MV-4-11 (cell line): ENCODE results near the gene KLF1.
"Not testable (repeated sequence)": the region's sequence is repeated elsewhere in the genome, so short reads cannot be mapped to it uniquely, and the experiment has no call there.

Source experiments
- DNase-seq: peaks from one replicate; lab custom pipeline; 2025; lab: John Stamatoyannopoulos, UW

The KLF1 gene

DNA sequence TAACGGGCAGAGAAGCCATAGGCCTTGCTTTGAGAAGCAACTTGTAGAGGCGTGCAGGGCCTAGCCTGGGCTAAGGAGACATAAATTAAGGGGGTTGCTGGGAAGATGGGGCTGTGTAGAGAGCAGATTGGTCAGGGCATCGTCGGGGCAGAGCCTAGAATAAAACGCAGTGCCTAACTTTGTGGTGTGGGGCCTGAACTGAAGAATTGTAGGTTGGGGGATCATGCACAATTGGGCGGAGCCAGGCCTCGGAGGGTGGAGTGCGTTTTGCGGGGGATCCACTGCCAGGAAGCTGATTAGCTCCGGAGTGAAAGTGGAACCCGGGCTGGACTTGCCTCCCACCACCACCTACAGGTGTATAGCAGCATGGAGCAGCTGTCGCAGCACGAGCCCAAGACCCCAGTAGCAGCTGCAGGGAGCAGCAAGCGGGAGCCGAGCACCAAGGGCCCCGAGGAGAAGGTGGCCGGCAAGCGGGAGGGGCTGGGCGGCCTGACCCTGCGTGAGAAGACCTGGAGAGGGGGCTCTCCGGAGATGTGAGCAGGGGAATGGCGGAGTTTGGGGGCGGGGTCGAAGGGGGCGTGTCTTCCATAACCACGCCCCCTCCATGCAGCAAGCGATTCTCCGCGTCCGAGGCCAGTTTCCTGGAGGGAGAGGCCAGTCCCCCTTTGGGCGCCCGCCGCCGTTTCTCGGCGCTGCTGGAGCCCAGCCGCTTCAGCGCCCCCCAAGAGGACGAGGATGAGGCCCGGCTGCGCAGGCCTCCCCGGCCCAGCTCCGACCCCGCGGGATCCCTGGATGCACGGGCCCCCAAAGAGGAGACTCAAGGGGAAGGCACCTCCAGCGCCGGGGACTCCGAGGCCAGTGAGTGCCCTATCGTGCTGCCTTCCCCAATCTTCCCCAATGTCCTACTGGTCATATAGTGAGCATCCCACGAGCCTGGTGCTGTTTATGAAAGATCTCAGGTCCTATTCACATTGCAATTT, 19.6 kb downstream of the KLF1 start:
- DNase-seq, result no peak

DNA sequence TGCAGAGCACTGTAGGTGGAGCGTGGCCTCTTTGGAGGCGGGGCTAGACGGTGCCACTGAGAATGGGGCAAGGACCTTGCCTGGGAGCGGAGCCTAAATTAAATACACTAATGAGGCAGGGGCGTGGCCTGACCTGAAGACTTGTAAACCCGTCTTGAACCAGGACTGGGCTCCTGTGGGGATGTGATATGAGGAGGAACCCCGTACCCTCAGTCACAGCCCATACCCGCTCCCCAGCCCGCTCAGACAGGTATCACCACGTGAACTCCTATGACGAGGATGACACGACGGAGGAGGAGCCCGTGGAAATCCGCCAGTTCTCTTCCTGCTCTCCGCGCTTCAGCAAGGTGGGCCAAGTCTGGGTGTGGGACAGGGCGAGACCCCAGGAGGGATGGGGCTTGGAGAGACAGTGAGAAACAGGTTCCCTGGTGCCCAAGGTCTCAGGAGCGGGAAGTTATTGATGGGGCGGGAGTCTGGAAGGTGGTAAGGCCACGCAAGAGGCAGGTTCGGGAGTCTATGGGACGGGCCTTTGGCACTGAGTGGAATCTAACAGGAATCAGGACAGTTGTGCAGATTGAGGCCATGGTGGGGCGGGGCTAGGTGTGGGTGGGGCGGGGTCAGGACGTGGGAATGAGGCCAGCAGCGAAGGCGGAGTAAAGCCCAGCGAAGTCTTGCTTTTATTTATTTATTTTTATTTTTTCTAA, 20.4 kb downstream of the KLF1 start:
- no peak for DNase-seq

DNA sequence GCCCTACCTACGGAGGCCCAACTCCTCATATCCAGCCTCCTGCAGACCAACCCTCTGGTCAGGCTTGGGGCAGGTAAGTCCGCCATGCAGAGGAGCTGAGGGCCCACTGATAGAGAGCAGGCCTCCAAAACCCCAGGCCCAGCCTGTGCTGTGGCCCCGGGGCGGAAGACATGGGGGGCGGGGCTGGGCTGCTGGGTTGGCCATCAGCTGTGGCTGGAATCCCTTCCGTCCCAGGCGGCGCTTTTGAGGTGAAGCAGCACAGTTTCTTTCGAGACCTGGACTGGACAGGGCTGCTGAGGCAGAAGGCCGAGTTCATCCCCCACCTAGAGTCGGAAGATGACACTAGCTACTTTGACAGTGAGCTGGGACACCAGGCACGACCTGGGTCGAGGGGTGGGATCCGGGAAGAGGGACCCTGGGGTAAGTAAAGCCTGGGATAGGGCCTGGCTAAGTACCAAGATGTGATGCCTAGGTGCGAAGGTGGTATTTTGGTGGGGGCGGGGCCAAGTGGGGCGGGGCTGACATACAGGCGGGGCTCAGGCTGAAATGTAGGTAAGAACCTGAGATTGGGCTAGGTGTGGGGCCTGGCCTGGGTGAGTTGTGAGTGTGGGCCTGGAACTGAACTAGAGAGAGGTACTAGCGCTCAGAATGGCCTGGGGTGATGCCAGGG, 21.1 kb downstream of the KLF1 start:
- no peak for DNase-seq

DNA sequence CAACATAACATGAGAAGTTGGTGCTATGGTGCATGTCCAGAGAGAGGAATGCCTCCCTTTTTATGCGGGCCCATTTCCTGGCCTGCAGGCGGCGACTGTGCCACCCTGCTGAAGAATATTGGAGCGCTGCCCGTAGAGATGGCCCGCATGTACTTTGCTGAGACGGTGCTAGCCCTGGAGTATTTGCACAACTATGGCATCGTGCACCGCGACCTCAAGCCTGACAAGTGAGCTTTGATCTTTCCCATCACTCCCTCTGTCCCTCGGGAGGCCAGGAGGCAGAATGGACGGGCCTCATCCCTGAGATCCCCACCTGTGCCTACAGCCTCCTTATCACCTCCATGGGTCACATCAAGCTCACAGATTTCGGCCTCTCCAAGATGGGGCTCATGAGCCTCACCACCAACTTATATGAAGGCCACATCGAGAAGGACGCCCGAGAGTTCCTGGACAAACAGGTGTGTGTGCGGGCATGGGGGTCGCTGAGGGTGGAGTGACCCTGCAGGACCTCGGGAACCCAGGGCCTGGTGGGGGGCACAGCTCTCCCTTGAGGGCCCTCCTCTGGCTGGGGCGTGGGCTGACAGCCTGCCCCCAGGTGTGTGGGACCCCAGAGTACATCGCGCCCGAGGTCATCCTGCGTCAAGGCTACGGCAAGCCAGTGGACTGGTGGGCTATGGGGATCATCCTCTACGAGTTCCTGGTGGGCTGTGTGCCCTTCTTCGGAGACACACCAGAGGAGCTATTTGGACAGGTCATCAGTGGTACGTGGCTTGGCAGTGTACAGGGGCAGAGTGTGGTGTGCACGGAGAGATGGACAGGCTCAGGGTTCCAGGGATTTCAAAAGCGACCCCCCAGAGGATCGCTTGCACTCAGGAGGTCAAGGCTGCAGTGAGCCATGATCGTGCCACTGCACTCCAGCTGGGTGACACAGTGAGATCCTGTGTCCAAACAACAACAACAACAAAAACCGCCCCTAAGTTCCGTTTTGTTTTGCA, 22.0 kb downstream of the KLF1 start:
- no peak for DNase-seq

DNA sequence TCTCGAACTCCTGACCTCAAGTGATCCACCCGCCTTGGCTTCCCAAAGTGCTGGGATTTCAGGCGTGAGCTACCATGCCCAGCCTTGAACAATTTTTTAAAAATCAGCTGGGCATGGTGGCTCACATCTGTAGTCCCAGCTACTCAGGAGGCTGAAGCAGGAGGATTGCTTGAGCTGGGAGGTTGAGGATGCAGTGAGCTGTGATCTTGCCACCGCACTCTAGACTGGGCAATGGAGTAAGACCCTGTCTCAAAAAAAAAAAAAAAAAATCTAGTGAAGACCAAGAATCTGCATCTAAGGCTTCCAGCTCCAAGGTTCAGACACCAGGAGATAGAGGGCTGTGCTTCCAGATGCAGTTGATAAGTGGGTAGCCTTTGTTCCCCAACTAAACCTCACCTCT, 22.9 kb downstream of the KLF1 start:
- no peak for DNase-seq

DNA sequence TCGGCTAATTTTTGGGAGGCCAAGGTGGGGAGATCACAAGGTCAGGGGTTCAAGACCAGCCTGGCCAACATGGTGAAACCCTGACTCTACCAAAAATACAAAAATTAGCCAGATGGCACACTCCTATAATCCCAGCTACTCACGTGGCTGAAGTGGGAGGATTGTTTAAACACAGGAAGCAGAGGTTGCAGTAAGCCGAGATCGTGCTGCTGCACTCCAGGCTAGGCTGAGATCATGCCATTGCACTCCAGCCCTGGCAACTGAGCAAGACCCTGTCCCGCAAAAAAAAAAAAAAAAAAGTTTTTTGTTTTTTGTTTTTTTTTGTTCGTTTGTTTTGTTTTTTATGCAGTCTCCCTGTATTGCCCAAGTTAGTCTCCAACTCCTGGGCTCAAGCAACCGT, 27.5 kb downstream of the KLF1 start:
- peak; percentile 32 for DNase-seq

DNA sequence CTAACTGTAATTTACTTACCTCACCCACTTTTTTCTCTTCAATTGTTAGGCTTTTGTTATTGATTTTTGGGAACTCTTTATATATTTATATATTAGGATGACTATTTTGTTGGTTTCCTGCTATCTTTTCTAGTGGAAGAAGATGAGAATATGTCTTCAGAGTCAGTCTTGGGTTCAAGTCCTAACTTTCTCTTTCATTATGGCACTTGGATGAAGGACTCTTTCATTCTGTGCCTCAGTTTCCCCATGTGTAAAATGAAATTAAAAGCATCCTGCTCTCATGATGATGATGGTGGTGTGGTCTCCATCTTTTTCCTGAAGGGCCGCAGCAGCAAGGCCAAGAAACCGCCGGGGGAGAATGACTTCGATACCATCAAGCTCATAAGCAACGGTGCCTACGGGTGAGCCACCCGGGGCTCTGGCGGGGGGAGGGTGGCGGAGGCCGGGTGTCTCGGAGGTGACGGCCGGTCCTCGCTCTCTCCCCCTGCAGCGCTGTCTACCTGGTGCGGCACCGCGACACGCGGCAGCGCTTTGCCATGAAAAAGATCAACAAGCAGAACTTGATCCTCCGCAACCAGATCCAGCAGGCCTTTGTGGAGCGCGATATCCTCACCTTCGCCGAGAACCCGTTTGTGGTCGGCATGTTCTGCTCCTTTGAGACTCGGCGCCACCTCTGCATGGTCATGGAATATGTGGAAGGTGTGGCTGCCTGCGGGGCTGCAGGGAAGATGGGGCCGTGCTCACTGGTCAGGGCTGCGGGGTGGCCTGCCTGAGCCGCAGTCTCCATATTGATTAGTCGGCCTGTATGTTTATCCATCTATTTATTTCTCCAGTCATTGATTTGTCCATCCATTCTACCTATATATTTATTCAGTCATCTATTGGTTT, 28.7 kb downstream of the KLF1 start:
- no peak for DNase-seq

DNA sequence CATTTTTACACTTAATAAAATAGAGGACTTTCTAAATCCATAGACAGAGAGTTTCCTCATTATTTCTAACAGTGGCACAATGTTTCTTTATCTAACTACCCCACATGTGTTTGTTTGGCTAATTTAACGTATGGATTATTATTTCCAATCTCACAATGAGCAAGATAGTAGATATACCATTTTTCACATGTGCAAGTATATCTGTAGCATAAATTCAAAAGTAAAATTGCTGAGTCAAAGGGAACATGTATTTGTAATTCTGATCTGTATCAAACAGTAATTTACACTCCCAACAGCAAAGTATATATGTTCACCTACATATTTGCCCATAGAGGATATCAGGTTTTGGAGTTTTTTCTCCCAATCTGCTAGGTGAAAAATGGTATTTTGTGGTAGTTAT, 30.3 kb downstream of the KLF1 start:
- no peak for DNase-seq

DNA sequence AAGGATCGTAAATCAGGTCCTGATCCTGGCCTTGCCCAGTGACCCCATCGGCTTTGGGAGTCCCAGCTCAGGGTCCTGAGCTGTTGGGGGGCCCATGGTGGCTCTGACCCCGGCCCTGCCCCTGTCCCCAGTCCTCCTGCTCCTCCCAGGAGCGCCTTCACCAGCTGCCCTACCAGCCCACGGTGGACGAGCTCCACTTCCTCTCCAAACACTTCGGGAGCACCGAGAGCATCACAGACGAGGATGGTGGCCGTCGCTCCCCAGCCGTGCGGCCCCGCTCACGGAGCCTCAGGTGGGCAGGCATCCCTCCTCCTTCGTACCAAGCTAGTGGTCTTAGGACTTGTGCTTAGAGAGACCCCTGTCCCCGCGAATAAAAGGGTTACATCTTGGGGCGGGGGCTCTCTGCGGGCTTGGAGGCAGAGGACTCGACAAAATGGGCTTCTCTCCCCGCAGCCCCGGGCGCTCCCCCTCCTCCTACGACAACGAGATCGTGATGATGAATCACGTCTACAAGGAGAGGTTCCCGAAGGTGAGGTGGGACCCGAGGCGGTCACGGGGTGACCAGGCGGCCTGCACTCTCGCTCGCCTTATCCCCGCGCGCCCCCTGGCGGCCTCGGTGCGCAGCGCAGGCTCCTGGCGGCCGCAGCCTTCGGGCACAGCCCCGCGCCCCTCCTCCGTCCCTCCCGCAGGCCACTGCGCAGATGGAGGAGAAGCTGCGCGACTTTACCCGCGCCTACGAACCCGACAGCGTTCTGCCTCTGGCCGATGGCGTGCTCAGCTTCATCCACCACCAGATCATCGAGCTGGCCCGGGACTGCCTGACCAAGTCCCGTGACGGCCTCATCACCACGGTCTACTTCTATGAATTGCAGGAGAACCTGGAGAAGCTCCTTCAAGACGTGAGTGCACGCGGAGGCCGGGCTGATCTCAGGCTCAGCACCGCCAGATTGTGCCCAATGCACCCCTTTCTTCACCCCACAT, 39.6 kb downstream of the KLF1 start:
- DNase-seq, result peak; percentile 65

DNA sequence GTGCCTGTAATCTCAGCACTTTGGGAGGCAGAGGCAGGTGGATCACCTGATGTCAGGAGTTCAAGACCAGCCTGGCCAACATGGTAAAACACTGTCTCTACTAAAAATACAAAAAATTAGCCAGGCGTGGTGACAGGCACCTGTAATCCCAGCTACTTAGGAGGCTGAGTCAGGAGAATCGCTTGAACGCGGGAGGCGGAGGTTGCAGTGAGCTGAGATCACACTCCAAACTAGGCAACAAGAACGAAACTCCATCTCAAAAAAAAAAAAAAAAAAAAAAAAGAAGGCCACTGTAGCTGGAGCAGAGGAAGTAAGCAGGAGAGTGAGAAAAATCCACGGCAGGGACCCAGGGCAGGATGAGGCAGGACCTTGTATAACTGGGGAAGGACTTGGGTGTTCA, 40.4 kb downstream of the KLF1 start:
- DNase-seq, result not testable (repeated sequence)

DNA sequence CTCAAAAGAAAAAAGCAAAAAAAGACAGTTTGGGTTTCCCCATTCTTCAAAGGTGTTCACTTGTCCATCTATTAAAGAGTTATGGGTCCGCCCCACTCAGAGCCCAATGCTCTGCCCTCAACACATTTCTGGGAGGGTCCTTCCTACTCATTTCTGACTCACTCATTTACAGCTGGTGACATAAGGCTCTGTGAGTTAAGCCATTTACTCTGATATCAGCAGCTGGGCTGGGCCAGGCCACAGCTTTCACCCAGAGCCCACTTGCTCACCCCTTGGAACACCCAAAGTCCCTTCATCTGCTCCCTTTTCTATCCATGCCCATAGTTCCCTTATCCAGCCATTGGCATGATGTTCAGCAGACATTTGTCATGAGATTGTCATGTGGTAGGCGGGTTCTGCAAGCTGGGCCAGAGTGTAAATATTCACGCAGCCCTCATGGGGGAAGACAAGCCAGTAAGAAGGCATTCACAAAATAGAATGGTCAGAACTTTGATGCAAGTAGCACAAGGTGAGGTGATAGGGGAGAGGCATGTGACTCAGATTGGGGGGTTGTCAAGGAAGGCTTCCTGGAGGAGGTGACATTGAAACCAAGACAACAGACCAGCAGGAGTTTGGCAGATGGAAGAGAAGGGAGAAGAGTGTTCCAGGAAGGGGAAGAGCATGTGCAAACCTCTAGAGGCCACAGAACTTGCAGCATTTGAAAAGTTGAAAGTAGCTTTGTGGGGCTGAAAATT, 42.8 kb downstream of the KLF1 start:
- no peak for DNase-seq

DNA sequence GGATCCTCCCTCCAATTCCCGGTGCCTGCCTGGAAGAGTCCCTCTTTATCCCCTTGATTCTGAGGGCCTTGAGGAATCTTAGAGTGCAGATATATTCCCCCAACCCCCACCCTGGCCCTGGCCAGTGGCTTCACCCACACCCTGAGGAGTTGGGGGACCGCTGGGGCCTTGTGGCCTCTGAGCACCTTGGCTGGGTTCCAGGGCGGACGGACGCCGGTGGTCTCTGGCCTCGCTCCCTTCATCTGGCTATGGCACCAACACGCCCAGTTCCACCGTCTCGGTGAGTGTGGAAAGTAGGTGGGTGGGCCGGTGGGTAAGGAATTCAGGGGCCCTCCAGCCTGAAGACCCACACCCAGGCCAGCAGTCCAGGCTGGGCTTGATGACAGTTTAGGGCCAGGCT, 43.7 kb downstream of the KLF1 start:
- no peak for DNase-seq

DNA sequence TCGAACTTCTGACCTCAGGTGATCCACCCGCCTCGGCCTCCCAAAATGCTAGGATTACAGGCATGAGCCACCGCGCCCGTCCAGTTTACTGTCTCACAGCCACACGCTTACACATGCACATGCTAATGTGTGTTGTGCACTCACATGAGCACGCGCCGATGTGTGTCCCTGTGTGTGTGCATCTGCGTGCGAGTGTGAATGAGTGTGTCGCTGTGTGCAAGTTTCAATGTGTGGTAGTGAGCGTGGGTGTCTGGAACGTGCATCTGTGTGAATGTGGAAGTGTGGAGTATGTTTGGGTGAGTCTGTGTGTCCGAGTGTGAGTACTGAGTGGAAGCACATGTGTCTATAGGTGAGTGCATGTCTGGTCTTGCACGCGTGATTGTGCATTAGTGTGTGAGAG, 44.5 kb downstream of the KLF1 start:
- DNase-seq, result no peak

DNA sequence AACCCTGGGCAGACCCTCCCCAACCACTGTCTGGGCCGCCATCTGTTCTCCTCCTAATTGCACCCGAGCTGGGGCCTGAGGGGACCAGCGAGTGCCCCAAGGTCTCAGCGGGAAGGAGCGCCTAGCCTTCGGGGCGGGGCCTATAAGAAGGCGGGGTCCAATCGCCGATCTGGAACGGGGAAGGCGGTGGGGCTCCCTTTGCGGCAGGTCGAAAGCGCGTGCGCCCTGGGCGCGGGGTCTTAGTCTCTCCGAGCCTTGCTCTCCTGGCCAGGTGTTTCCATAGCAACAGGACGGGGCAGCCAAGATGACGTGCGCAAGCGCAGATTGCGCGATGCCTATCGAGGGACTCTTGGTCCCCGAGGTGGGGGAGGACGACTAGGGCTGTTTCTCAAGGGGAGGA, 45.9 kb downstream of the KLF1 start:
- DNase-seq, result no peak

DNA sequence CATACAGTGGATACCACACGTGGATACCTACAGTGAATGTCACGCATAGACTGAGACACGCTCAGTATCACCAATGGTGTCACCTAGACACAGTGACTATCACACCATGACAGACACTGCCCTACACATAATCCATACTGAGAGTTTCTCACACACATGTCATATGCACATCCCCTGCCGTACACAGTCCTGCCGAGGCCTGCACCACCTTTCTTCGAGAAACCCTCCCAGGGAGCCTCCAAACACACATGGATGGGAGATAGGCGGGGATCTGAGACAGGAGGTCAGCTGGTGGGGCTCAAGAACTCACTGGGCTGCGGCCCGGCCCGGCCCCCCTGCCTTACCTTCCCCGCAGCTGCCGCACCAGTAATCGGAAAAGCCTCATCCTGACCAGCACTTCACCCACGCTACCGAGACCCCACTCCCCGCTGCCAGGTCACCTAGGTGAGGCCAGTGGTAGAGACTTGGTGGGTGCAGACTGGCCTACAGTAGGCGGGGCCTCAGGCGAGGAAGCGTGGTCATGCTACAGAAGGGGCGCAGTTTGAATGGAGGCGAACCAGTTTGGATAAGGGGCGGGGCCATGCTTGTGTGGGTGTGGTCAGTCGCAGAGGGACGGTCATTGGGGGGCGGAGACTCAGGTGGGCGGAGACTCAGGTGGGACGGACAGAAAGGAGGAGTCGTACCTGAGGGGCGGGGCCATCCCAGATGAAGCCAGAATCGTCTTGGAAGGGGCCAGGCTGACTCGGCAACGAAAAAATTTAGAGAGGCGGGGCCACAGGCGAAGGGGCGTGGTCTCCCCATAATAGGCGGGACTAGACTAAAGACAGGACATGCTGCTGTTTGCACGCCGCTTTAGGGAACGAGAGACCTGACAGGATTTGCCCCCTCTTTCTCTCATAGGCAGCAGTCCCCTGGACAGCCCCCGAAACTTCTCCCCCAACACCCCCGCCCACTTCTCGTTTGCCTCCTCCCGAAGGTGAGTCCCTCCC, 46.6 kb downstream of the KLF1 start:
- peak; percentile 23 for DNase-seq

DNA sequence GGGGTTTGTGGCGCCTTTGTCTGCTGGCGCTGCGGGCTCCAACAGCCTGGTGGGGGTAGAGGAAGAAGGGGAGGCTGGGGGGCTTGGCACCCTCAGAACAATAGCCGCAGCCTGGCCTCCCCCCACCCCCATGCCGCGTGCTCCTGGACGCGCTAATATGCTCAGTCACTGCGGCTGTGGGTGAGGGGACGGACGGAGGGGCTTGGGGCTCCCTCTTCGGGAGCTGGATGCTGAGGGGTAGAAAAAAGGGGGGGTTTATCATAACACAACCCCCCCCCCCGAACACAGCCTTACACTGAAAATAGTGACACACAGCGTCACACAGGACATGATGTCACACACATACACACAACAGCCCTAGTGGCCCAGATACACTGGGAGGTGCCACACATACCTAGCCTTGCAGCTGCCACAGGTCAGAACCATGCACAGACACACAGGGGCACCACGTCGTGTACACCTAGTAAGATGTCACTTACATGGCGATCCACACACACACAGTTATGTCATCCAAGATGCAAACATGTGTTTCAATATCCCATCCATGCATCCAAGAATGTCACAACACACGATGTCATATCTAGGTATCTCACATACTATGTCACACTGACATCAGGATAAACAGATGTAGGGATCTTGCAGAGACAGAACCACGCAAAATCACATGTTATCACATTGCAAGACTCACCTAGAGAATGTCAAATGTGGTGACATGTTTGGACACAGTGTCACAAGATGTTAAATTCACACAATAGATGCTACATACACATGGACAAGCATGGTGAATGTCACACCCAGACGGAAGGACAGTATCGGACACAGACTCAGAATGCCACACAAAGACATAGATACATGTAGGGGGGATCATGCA, 47.9 kb downstream of the KLF1 start:
- no peak for DNase-seq
